HG02852 (cell line): Measurements from ENCODE around the gene SCYL2.
"Not testable (repeated sequence)": the region's sequence is repeated elsewhere in the genome, so short reads cannot be mapped to it uniquely, and the experiment has no call there.

ENCODE experiments used
- ATAC-seq: cut with Tn5 transposase; IDR thresholded peaks from one replicate; pipeline ENCODE4 v1.9.1; 2021; ENCODE audit warnings: mild to moderate bottlenecking, moderate library complexity; ENCODE audit not compliant: unreplicated experiment

The SCYL2 gene

GRCh38 chr12:100266835-100267602 is at the start of gene SCYL2, which contains the start of gene DEPDC4:
TSS of gene SCYL2 (plus strand) at chr12:100267177. CDS start at chr12:100282971, 15,794 bp downstream.
TSS of gene DEPDC4 (minus strand) at chr12:100267079. CDS start at chr12:100267076, 3 bp downstream.
- peak; percentile 91 for ATAC-seq

GRCh38 chr12:100219328-100220109 is 47.5 kb upstream of the SCYL2 start:
- ATAC-seq = no peak

GRCh38 chr12:100221523-100221922 is 45.5 kb upstream of the SCYL2 start:
- no peak for ATAC-seq

DNA sequence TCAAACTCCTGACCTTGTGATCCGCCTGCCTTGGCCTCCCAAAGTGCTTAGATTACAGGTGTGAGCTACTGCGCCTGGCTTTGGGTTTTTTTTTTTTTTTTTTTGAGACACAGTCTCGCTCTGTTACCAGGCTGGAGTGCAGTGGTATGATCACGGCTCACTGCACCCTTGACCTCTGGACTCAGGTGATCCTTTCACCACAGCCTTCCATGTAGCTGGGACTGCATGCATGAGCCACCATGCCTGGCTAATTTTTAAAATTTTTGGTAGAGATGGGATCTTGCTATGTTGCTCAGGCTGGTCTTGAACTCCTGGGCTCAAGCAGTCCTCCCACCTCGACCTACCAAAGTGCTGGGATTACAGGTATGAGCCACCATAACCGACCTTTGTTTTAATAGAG is 44.8 kb upstream of the SCYL2 start:
- ATAC-seq = not testable (repeated sequence)

GRCh38 chr12:100225491-100225890 is 41.5 kb upstream of the SCYL2 start:
- no peak for ATAC-seq

DNA sequence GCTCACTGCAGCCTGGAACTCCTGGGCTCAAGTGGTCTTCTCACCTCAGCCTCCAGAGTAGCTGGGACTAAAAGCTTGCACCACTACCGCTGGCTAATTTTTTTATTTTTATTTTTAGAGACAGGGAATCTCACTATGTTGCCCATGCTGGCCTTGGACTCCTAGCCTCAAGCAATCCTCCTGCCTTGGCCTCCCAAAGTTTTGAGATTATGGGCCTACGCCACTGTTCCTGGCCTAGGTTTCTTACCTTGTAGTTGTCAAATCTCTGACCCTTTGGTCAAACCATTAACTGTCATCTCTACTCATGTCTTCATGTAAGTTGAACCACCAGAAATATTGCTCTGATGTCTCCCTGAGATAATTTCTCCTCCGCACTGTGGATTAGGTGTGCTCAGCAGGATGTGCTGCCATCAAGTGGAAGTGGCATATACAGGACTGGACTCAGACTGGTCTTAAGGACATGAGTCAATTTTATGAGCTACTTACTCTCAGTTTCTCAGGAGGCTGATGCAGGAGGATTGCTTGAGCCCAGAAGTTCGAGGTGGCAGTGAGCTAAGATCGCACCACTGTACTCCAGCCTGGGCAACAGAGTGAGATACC is 37.8 kb upstream of the SCYL2 start:
- ATAC-seq = no peak

- no peak for ATAC-seq
Observed at GRCh38 chr12:100229876-100230275, 37.1 kb upstream of the SCYL2 start.

DNA sequence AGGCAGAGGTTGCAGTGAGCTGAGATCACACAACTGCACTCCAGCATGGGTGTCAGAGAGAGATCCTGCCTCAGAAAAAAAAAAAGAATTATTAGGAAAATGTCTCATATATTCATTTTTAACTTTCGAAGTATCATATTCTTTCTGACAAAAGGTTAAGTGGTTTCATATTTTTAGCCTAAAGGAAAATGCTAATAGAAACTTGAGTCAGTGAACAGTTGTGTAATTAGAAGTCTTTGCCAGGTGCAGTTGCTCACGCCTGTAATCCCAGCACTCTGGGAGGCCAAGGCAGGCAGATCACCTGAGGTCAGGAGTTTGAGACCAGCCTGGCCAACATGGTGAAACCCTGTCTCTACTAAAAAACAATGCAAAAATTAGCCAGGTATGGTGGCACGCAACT is 35.1 kb upstream of the SCYL2 start:
- ATAC-seq = not testable (repeated sequence)

DNA sequence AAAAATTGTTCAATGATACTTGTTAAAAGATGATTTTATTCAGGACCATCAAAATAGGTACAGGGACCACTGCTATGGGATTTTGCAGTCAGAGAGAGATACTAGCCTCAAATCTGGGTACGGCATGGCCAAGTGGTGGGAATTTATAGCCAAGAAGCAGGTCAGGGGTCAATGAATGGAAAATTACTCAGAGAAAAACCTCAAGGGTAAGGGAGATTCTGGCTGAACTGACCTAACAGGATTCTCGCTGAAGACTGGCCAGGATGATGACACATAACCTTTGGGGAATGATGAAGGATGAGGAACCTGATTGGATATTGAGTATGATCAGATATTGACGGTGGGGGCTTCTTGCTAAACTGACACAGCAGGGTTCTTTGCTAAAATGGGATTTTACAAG is 32.8 kb upstream of the SCYL2 start:
- no peak for ATAC-seq

DNA sequence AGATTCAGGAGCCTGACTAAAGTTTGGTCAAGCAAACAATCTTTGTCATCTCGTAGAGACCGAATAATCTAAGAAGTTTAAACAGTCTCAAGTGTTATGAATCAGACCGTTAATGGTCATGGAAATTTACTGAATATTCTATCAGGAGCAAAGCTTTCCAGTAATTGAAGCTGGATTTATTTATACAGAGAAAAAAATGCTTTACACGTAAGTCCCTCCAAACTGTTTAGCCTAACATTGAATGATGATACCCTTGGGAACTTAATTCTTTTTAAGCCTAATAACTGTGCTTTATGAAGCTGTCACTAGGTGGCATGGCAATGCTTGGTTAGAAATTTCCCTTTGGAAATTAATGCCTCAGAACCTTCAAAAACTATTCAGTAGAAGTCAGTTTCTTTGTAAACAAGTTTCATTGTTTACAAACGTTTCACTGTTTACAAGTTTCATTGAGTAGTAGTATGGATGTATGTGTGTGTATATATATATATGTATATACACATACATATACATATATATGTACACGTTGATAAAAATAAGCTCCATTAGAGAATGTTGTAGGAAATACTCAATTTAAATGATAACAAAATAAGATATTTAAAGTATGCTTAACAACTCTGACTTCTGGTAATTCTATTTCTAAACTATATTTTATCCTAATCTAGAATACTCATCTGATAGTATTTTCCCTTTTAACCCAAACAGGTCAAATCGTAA is 32.2 kb upstream of the SCYL2 start:
- no peak for ATAC-seq

DNA sequence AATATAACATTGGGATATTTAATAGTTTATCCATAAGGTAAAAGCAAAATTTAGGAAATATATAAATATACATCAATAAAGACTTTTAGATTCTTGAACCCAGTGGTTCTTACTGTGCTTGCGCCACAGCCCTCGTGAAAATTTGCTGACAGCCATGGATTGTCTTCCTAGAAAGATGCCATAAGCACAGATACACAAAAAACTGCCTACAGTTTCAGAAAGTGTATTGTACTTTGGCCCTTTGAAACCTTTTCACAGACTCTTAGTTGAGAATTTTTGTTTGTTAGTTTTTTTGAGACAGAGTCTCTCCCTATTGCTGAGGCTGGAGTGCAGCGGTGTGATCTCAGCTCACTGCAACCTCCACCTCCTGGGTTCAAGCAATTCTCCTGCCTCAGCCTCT is 28.2 kb upstream of the SCYL2 start:
- no peak for ATAC-seq

DNA sequence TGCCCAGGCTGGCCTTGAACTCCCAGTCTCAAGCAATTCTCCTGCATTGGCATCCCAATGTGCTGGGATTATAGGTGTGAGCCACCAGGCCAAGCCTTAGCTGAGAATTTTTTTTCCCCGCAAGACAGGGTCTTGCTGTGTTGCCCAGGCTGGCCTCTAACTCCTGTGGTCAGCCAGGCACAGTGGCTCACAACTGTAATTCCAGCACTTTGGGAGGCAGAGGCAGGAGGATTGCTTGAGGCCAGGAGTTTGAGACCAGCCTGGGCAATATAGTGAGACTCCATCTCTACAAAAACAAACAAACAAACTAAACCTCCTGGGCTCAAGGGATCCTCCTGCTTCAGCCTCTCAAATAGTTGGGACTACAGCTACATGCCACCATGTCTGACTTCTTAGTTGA is 27.4 kb upstream of the SCYL2 start:
- no peak for ATAC-seq

- no peak for ATAC-seq
Observed at GRCh38 chr12:100243137-100243536, 23.8 kb upstream of the SCYL2 start.

GRCh38 chr12:100247765-100248164 is 19.2 kb upstream of the SCYL2 start:
- ATAC-seq = no peak

DNA sequence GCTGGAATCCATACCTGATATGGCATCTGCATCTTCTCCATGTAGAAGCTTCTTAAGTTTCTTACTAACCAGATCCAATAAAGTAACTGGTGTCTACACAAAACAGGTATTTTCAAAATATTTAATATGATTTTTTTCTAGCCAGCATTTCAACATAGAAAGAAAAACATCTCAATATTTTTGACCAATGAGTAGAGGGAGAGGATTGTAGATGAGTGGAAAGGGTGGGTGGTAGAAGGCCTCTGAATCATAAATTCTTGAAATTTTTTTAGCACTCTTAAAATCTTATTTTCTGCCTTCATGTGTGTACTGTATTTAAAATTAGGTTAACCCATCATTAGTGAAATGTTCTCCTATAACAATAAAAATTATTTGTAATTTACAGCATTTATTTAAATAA is 18.1 kb upstream of the SCYL2 start:
- ATAC-seq = no peak

GRCh38 chr12:100249941-100250340 is 17.0 kb upstream of the SCYL2 start:
- no peak for ATAC-seq

- ATAC-seq = no peak
Observed at GRCh38 chr12:100251917-100252316, 15.1 kb upstream of the SCYL2 start.

- ATAC-seq = no peak
Observed at GRCh38 chr12:100253437-100253836, 13.5 kb upstream of the SCYL2 start.

DNA sequence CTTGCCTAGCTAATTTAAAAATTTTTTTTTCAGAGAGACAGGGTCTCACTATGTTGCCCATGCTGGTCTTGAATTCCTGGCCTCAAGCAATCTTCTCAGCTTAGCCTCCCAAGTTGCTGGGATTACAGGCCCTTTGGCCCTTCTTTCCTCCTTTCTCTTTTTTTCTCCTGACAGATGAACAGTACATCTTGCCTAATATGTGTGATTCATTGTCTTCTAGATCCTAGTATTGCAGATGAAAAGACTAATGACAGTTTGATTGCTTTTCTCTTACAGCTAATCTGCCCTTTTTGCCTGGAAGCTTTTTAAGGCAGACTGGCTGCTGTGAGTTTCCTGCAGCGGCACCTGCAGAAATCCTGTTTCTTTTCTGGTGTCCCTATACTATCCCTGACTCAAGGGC is 12.1 kb upstream of the SCYL2 start:
- ATAC-seq = no peak

- no peak for ATAC-seq
Observed at GRCh38 chr12:100258127-100258526, 8.8 kb upstream of the SCYL2 start.

DNA sequence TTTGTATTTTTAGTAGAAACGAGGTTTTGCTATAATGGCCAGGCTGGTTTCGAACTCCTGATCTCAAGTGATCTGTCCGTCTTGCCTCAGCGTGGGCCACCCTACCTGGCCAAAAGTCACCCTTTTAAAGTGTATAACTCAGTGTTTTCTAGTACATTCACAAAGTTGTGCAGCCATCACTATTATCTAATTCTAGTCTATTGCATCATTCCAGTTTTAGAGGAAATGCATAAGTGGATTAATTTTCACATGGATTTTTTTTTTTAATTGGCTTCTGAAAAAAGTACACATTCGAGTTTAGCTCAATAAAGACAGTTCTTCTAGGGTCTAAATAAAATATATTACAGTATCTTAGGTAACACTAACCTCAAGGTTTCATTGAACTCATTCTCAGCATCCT is 3.8 kb upstream of the SCYL2 start:
- no peak for ATAC-seq
